ENCODE data around the gene EPHA4.

EPHA4 gene

DNA sequence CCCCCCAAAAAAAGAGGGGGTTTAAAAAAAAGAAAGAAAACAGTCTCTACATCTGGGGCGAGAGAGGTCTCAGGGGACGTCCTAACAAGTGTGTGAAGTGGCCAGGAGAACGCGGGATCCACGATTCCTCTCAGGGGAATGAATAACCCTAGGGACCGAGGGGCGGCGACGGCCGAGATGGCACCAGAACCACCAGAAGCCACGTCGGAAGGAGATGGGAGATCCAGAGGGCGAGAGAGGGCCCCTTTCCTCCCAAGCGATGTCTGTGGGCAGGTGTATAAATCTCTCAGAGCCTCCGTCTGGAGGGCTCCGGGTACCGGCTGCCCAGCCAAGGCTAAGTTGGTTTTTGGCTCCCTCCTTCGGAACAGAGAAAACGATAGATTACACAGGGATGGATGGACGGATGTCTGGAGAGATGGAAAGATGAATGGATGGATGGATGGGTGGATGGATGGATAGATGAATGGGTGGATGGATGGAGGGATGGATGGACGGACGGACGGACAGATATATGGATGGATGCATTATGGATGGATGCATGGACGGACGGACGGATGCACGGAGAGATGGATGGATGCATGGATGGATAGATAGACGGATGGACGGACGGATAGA lies 1.7 kb downstream of the EPHA4 start:
- Histone ChIP-seq H3K27me3 (ENCODE audit: control insufficient read depth, insufficient read depth, low read length) (peaks cover 43% of the 10 kb centered on the region), H3K4me3 (ENCODE audit: low read length) (peak overlapping the region; percentile 25), H3K9me3 (ENCODE audit: control insufficient read depth, low read length) (no peaks in the 10 kb centered on the region), H3K4me1 (ENCODE audit: control insufficient read depth, insufficient read depth, low read length) (peaks cover 24% of the 10 kb centered on the region), H3K9ac (ENCODE audit: low read length) (peak overlapping the region; percentile 25), H3K36me3 (ENCODE audit: control insufficient read depth, insufficient read depth, low read length) (no peaks in the 10 kb centered on the region)

DNA sequence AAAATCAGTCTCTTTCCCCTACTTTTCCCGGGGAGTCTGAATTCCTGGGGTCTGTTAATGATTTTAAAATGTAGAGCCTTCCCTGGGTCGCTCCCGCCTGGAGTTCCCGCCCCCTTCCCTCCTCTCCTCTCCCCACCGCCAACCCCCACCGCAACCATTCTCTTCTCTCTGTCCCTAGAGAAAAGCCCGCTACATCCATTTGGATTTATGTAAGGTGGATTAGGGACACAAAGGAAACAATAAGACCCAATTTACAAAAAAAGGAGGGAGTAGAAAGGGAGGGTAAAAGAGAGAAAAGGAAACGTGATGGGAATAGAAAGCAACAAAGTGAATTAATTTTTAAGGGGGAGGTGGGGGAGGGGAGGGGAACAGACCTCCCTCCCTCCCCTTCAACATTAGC lies 2.2 kb downstream of the EPHA4 start:
- Histone ChIP-seq H3K4me1 (ENCODE audit: control insufficient read depth, insufficient read depth, low read length) (peaks cover 24% of the 10 kb centered on the region), H3K36me3 (ENCODE audit: control insufficient read depth, insufficient read depth, low read length) (no peaks in the 10 kb centered on the region), H3K9me3 (ENCODE audit: control insufficient read depth, low read length) (no peaks in the 10 kb centered on the region), H3K9ac (ENCODE audit: low read length) (no peak overlapping the region), H3K4me3 (ENCODE audit: low read length) (no peak overlapping the region), H3K27me3 (ENCODE audit: control insufficient read depth, insufficient read depth, low read length) (peaks cover 39% of the 10 kb centered on the region)

DNA sequence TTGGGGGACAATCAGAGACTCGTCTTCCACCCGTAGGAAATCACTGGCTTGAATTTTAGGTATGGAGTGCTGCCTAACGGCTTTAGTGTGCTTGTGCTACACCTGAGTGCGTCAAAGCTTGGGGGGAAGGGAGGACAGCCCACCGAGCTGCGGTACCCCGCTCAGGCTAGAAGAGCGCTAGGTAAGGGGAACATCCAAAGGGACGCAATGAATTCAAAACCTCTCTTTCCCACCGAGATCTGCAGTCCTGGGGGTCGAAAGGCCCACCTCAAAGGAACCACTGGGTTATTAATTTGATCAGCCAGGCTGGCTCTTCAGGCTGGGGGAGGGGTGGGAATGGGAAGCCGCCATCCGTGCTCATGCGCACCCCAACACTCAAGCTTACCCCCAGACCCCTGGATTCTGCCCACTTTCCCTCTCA lies 2.7 kb downstream of the EPHA4 start:
- peaks cover 24% of the 10 kb centered on the region for H3K4me1 ChIP-seq (ENCODE audit: control insufficient read depth, insufficient read depth, low read length)
- H3K4me3 ChIP-seq (ENCODE audit: low read length): no peak overlapping the region
- no peaks in the 10 kb centered on the region for H3K9me3 ChIP-seq (ENCODE audit: control insufficient read depth, low read length)
- H3K36me3 ChIP-seq (ENCODE audit: control insufficient read depth, insufficient read depth, low read length): no peaks in the 10 kb centered on the region
- H3K9ac ChIP-seq (ENCODE audit: low read length): no peak overlapping the region
- peaks cover 38% of the 10 kb centered on the region for H3K27me3 ChIP-seq (ENCODE audit: control insufficient read depth, insufficient read depth, low read length)

- Histone ChIP-seq H3K9me3 (ENCODE audit: control insufficient read depth, low read length) (no peaks in the 10 kb centered on the region), H3K27me3 (ENCODE audit: control insufficient read depth, insufficient read depth, low read length) (peaks cover 30% of the 10 kb centered on the region), H3K36me3 (ENCODE audit: control insufficient read depth, insufficient read depth, low read length) (no peaks in the 10 kb centered on the region), H3K4me1 (ENCODE audit: control insufficient read depth, insufficient read depth, low read length) (peaks cover 18% of the 10 kb centered on the region), H3K9ac (ENCODE audit: low read length) (no peak overlapping the region), H3K4me3 (ENCODE audit: low read length) (no peak overlapping the region)
These were observed 3.8 kb downstream of the EPHA4 start for GRCh38 chr2:221568299-221568698.

GRCh38 chr2:221567809-221568208 lies 4.3 kb downstream of the EPHA4 start:
- Histone ChIP-seq H3K27me3 (ENCODE audit: control insufficient read depth, insufficient read depth, low read length) (peaks cover 30% of the 10 kb centered on the region), H3K4me1 (ENCODE audit: control insufficient read depth, insufficient read depth, low read length) (peaks cover 18% of the 10 kb centered on the region), H3K9me3 (ENCODE audit: control insufficient read depth, low read length) (no peaks in the 10 kb centered on the region), H3K36me3 (ENCODE audit: control insufficient read depth, insufficient read depth, low read length) (no peaks in the 10 kb centered on the region), H3K9ac (ENCODE audit: low read length) (no peak overlapping the region), H3K4me3 (ENCODE audit: low read length) (no peak overlapping the region)

- Histone ChIP-seq H3K27me3 (ENCODE audit: control insufficient read depth, insufficient read depth, low read length) (peaks cover 30% of the 10 kb centered on the region), H3K9ac (ENCODE audit: low read length) (no peak overlapping the region), H3K9me3 (ENCODE audit: control insufficient read depth, low read length) (no peaks in the 10 kb centered on the region), H3K4me3 (ENCODE audit: low read length) (no peak overlapping the region), H3K4me1 (ENCODE audit: control insufficient read depth, insufficient read depth, low read length) (peaks cover 15% of the 10 kb centered on the region), H3K36me3 (ENCODE audit: control insufficient read depth, insufficient read depth, low read length) (no peaks in the 10 kb centered on the region)
These were observed 4.8 kb downstream of the EPHA4 start for GRCh38 chr2:221567231-221567760.

DNA sequence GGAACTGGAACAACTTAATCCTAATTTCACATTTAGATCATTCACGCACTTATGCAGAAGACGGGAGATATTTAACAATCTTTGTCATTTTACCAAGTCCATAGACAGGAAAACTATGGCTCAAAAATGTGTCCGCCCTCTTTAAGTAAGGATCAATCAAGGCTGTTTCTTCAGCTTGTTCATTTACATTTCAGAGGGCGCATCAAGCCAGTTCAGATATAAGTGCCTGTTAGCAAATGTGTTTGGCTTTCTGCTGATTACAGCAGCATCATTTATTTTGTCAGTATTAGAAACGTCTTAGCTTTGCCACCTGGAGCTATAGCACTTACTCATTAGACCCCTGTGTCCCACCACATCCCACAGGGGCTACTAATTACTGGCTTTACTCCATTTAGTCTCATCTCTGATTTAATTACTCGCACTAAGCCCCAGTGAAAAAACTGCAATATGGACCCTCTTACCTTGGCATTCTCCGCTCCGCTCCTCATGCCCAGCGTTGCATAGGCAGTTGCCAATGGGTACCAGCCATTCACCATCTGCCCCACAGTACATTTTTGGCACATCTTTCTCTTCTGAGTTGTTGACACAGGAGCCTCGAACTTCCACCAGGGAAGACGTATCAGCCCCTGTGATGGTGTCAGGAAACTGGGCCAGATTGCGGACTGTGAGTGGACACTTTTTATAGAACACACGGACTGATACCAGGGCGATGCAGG lies 8.7 kb downstream of the EPHA4 start:
- no peaks in the 10 kb centered on the region for H3K4me1 ChIP-seq (ENCODE audit: control insufficient read depth, insufficient read depth, low read length)
- no peaks in the 10 kb centered on the region for H3K9me3 ChIP-seq (ENCODE audit: control insufficient read depth, low read length)
- H3K9ac ChIP-seq (ENCODE audit: low read length): no peak overlapping the region
- H3K27me3 ChIP-seq (ENCODE audit: control insufficient read depth, insufficient read depth, low read length): no peaks in the 10 kb centered on the region
- H3K36me3 ChIP-seq (ENCODE audit: control insufficient read depth, insufficient read depth, low read length): no peaks in the 10 kb centered on the region
- H3K4me3 ChIP-seq (ENCODE audit: low read length): no peak overlapping the region

DNA sequence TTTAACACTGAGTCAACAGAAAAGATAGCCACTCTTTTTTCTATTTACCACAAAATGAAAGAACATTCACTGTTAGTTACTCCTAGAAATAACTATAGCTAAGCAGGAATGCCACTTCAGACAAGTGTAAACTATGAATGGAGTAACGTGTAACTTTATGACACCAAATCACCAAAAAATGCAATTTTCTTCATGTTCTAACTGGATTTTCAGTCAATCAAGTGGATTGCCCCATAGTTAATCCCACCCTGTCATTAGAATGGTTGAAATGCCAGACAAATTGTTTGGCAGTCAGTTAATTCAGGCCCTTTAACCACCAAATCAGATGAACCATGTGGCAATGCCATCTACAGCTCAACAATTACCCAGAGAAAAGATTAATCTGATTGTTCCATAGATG lies 9.9 kb downstream of the EPHA4 start:
- Histone ChIP-seq H3K9me3 (ENCODE audit: control insufficient read depth, low read length) (no peaks in the 10 kb centered on the region), H3K4me1 (ENCODE audit: control insufficient read depth, insufficient read depth, low read length) (no peaks in the 10 kb centered on the region), H3K4me3 (ENCODE audit: low read length) (no peak overlapping the region), H3K27me3 (ENCODE audit: control insufficient read depth, insufficient read depth, low read length) (no peaks in the 10 kb centered on the region), H3K9ac (ENCODE audit: low read length) (no peak overlapping the region), H3K36me3 (ENCODE audit: control insufficient read depth, insufficient read depth, low read length) (no peaks in the 10 kb centered on the region)

DNA sequence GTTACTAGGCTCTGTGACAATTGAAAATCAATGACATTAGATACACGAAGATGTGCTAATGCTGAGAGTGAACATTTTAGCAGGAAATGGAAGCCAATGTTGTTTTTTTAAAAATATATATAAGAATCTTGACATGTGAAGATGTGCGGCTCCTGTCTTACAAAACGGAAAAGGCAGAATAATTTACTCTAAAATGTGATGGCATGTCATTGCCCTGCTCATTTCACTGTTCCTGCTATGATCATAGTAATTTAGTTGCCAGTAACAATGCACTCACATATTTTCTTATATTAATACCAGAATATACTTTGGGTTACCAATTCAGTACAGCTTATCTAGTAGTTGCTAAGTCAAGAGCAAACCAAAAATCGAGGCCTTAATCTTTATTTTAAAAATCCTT lies 10.3 kb downstream of the EPHA4 start:
- Histone ChIP-seq H3K4me1 (ENCODE audit: control insufficient read depth, insufficient read depth, low read length) (no peaks in the 10 kb centered on the region), H3K4me3 (ENCODE audit: low read length) (no peak overlapping the region), H3K36me3 (ENCODE audit: control insufficient read depth, insufficient read depth, low read length) (no peaks in the 10 kb centered on the region), H3K9ac (ENCODE audit: low read length) (no peak overlapping the region), H3K27me3 (ENCODE audit: control insufficient read depth, insufficient read depth, low read length) (no peaks in the 10 kb centered on the region), H3K9me3 (ENCODE audit: control insufficient read depth, low read length) (no peaks in the 10 kb centered on the region)

GRCh38 chr2:221559991-221560390 lies 12.1 kb downstream of the EPHA4 start:
- no peaks in the 10 kb centered on the region for H3K27me3 ChIP-seq (ENCODE audit: control insufficient read depth, insufficient read depth, low read length)
- no peaks in the 10 kb centered on the region for H3K36me3 ChIP-seq (ENCODE audit: control insufficient read depth, insufficient read depth, low read length)
- H3K4me1 ChIP-seq (ENCODE audit: control insufficient read depth, insufficient read depth, low read length): no peaks in the 10 kb centered on the region
- no peaks in the 10 kb centered on the region for H3K9me3 ChIP-seq (ENCODE audit: control insufficient read depth, low read length)
- no peak overlapping the region for H3K4me3 ChIP-seq (ENCODE audit: low read length)
- no peak overlapping the region for H3K9ac ChIP-seq (ENCODE audit: low read length)

- no peak overlapping the region for H3K4me3 ChIP-seq (ENCODE audit: low read length)
- H3K36me3 ChIP-seq (ENCODE audit: control insufficient read depth, insufficient read depth, low read length): no peaks in the 10 kb centered on the region
- H3K27me3 ChIP-seq (ENCODE audit: control insufficient read depth, insufficient read depth, low read length): no peaks in the 10 kb centered on the region
- H3K9me3 ChIP-seq (ENCODE audit: control insufficient read depth, low read length): no peaks in the 10 kb centered on the region
- no peak overlapping the region for H3K9ac ChIP-seq (ENCODE audit: low read length)
- no peaks in the 10 kb centered on the region for H3K4me1 ChIP-seq (ENCODE audit: control insufficient read depth, insufficient read depth, low read length)
These were observed 14.0 kb downstream of the EPHA4 start for GRCh38 chr2:221558107-221558506.

- no peaks in the 10 kb centered on the region for H3K36me3 ChIP-seq (ENCODE audit: control insufficient read depth, insufficient read depth, low read length)
- H3K9ac ChIP-seq (ENCODE audit: low read length): no peak overlapping the region
- H3K4me1 ChIP-seq (ENCODE audit: control insufficient read depth, insufficient read depth, low read length): no peaks in the 10 kb centered on the region
- H3K27me3 ChIP-seq (ENCODE audit: control insufficient read depth, insufficient read depth, low read length): no peaks in the 10 kb centered on the region
- no peaks in the 10 kb centered on the region for H3K9me3 ChIP-seq (ENCODE audit: control insufficient read depth, low read length)
- no peak overlapping the region for H3K4me3 ChIP-seq (ENCODE audit: low read length)
These were observed 16.6 kb downstream of the EPHA4 start for GRCh38 chr2:221555494-221555846.
